ENCODE measurements around the gene DOCK1. TPM values are rescaled to one million over a fixed set of nuclear protein-coding genes. Genes with fewer than 3 reads are reported as not detected.

The DOCK1 gene
- total RNA-seq, 3 donors from 2014 or later, result 50.4 to 101 (median 69.2) TPM

- Histone ChIP-seq H3K4me3 (no peak overlapping the region), H3K27me3 (no peaks in the 10 kb centered on the region), H3K9me3 (peaks cover 10 to 11% of the 10 kb centered on the region in 2 donors), H3K4me1 (no peaks in the 10 kb centered on the region), H3K27ac (no peak overlapping the region), H3K36me3 (no peaks in the 10 kb centered on the region)
- intact Hi-C loops (cut with DNase I; ENCODE audit: low total_unique reads), result no loop called here
- DNase-seq (ENCODE audit: low spot score in 2 of 2), result no peak
- TF ChIP-seq POLR2A (IDR thresholded peaks at IDR 0.05) (no peak), POLR2AphosphoS5 (IDR thresholded peaks at IDR 0.05) (no peak)
- TF ChIP-seq, protein P1, sequence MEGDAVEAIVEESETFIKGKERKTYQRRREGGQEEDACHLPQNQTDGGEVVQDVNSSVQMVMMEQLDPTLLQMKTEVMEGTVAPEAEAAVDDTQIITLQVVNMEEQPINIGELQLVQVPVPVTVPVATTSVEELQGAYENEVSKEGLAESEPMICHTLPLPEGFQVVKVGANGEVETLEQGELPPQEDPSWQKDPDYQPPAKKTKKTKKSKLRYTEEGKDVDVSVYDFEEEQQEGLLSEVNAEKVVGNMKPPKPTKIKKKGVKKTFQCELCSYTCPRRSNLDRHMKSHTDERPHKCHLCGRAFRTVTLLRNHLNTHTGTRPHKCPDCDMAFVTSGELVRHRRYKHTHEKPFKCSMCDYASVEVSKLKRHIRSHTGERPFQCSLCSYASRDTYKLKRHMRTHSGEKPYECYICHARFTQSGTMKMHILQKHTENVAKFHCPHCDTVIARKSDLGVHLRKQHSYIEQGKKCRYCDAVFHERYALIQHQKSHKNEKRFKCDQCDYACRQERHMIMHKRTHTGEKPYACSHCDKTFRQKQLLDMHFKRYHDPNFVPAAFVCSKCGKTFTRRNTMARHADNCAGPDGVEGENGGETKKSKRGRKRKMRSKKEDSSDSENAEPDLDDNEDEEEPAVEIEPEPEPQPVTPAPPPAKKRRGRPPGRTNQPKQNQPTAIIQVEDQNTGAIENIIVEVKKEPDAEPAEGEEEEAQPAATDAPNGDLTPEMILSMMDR (IDR thresholded peaks at IDR 0.05), result no peak
Measured at GRCh38 chr10:127283017-127283416, 377.8 kb downstream of the DOCK1 start.

DNA sequence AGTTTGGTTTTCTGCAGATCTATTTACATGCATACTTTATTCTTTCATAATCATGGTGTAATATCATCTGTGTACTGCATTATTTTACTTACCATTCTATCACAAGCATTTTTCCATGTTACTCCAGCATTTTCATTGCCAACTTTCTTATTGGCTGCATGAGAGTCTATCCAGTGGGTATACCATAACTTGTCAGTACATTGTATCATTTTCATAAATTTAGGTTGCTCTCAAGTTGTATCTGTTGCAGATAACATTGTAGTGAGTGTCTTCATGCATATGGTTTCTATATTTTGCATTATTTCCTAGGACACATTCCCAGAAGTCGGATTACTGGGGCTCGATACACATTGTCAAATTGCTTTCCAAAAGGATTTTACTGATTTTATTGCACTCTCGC, 378.3 kb downstream of the DOCK1 start:
- TF ChIP-seq POLR2A (IDR thresholded peaks at IDR 0.05) (no peak), POLR2AphosphoS5 (IDR thresholded peaks at IDR 0.05) (no peak)
- TF ChIP-seq, protein P1 (IDR thresholded peaks at IDR 0.05), result no peak
- Histone ChIP-seq H3K27me3 (no peaks in the 10 kb centered on the region), H3K27ac (no peak overlapping the region), H3K36me3 (no peaks in the 10 kb centered on the region), H3K9me3 (peaks cover 11 to 16% of the 10 kb centered on the region in 2 donors), H3K4me3 (no peak overlapping the region), H3K4me1 (no peaks in the 10 kb centered on the region)
- no peak for DNase-seq (ENCODE audit: low spot score in 2 of 2)
- intact Hi-C loops (cut with DNase I; ENCODE audit: low total_unique reads), result no loop called here

DNA sequence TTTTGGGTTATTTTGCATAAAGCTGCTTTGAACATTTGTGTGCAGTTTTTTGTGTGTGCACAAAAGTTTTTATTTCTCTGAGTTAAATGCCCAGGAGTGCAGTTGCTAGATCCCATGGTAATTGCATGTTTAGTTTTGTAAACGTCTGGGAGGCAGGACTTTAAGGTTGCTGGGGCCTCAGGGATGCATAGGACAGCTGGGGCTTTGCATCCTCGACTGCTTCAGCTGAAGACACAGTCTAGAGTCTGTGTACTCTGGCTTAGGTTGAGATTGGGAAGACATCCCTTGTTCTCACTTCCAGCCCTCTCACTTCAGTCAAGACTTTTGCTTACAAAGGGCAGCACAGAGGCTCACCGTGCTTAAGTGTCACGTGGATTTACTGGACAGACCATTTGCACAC, 385.6 kb downstream of the DOCK1 start:
- H3K27me3 ChIP-seq, result no peaks in the 10 kb centered on the region
- H3K4me3 ChIP-seq, result no peak overlapping the region
- DNase-seq (ENCODE audit: low spot score in 2 of 2), result no peak
- H3K4me1 ChIP-seq, result no peaks in the 10 kb centered on the region
- TF ChIP-seq POLR2A (IDR thresholded peaks at IDR 0.05) (no peak), POLR2AphosphoS5 (IDR thresholded peaks at IDR 0.05) (no peak)
- TF ChIP-seq, protein P1 (IDR thresholded peaks at IDR 0.05), result no peak
- no peaks in the 10 kb centered on the region for H3K36me3 ChIP-seq
- intact Hi-C loops (cut with DNase I; ENCODE audit: low total_unique reads), result no loop called here
- peaks cover 11 to 16% of the 10 kb centered on the region in 2 donors for H3K9me3 ChIP-seq
- H3K27ac ChIP-seq, result no peak overlapping the region

GRCh38 chr10:127291329-127291728, 386.1 kb downstream of the DOCK1 start:
- H3K27ac ChIP-seq, result no peak overlapping the region
- peaks cover 11 to 16% of the 10 kb centered on the region in 2 donors for H3K9me3 ChIP-seq
- no peak overlapping the region for H3K4me3 ChIP-seq
- TF ChIP-seq POLR2A (IDR thresholded peaks at IDR 0.05) (no peak), POLR2AphosphoS5 (IDR thresholded peaks at IDR 0.05) (no peak)
- TF ChIP-seq, protein P1 (IDR thresholded peaks at IDR 0.05), result no peak
- intact Hi-C loops (cut with DNase I; ENCODE audit: low total_unique reads), result no loop called here
- H3K27me3 ChIP-seq, result no peaks in the 10 kb centered on the region
- H3K36me3 ChIP-seq, result no peaks in the 10 kb centered on the region
- DNase-seq (ENCODE audit: low spot score in 2 of 2), result no peak
- H3K4me1 ChIP-seq, result no peaks in the 10 kb centered on the region

DNA sequence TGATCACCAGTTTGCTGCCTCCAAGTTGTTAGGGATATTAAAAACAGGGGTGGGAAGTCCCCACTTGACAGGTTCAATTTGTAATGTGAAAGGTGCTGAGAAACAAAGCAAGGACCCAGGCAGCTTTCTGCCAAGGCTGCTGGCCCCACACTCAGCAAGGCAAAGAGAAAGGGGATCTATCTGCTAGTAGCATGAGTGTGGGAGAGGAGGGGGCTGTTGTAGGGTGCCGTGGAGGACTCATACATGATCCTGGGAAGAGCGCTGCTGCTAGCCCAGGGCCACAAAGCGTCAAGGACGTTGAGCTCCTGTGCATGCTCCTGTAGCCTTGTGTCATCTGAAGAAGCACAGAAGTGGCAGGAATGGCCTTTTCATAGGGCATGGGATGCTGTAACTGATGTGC, 387.7 kb downstream of the DOCK1 start:
- H3K27me3 ChIP-seq, result no peaks in the 10 kb centered on the region
- DNase-seq (ENCODE audit: low spot score in 2 of 2), result no peak
- H3K4me1 ChIP-seq, result no peaks in the 10 kb centered on the region
- peaks cover 0 to 7% of the 10 kb centered on the region in 2 donors for H3K9me3 ChIP-seq
- TF ChIP-seq POLR2A (IDR thresholded peaks at IDR 0.05), result no peak
- TF ChIP-seq, protein P1 (IDR thresholded peaks at IDR 0.05), result no peak
- TF ChIP-seq POLR2AphosphoS5 (IDR thresholded peaks at IDR 0.05), result no peak
- intact Hi-C loops (cut with DNase I; ENCODE audit: low total_unique reads), result no loop called here
- H3K27ac ChIP-seq, result no peak overlapping the region
- H3K36me3 ChIP-seq, result no peaks in the 10 kb centered on the region
- no peak overlapping the region for H3K4me3 ChIP-seq

All from breast epithelium (tissue), 4 donors.